ENCODE results near the gene GAGE12J. TPM values are rescaled to one million over a fixed set of nuclear protein-coding genes. Genes with fewer than 3 reads are reported as not detected.

Gene GAGE12J
- total and polyA plus RNA-seq, 2 donors (not counting 1 experiment from before 2014, with no cell fraction given): not detected

- intact Hi-C loops (cut with micrococcal nuclease): no loop called here
- Histone ChIP-seq H3K9ac (ENCODE audit: low read length) (no peak overlapping the region), H2AFZ (ENCODE audit: insufficient read depth, low read depth, low read length, poor library complexity, severe bottlenecking) (no peak overlapping the region), H3K4me1 (ENCODE audit: control insufficient read depth in 2 of 2, insufficient read depth in 2 of 2, low read length in 2 of 2) (peaks cover 0 to 7% of the 10 kb centered on the region in 2 donors), H3K36me3 (replicated peaks in 1 of 2; ENCODE audit: control extremely low read depth in 1 of 2, control insufficient read depth in 1 of 2, extremely low read depth in 1 of 2, insufficient read depth in 2 of 2, low read length in 1 of 2) (no peaks in the 10 kb centered on the region), H3K4me2 (replicated peaks; ENCODE audit: low read depth, low read length, poor library complexity, severe bottlenecking) (no peak overlapping the region), H4K20me1 (ENCODE audit: control insufficient read depth, insufficient read depth, low read length, poor library complexity, severe bottlenecking) (no peaks in the 10 kb centered on the region), H3K9me3 (ENCODE audit: control extremely low read depth in 1 of 3, control insufficient read depth in 2 of 3, insufficient read depth in 1 of 3, low read length in 2 of 3) (no peaks in the 10 kb centered on the region), H3K27me3 (replicated peaks in 1 of 4; ENCODE audit: control extremely low read depth in 1 of 4, control insufficient read depth in 3 of 4, insufficient read depth in 4 of 4, low read length in 3 of 4) (no peaks in the 10 kb centered on the region), H3K4me3 (ENCODE audit: control extremely low read depth in 1 of 5, extremely low read depth in 1 of 5, insufficient read depth in 1 of 5, low read depth in 2 of 5, low read length in 4 of 5) (no peak overlapping the region), H3K79me2 (ENCODE audit: control insufficient read depth, insufficient read depth, low read length) (peaks cover 6% of the 10 kb centered on the region), H3K27ac (ENCODE audit: low read length in 2 of 2) (no peak overlapping the region)
- H3K4me3 Mint-ChIP-seq: no peak overlapping the region
- no peaks in the 10 kb centered on the region for H3K27me3 Mint-ChIP-seq
- ChIA-PET POLR2A (no interaction called here), CTCF (no interaction called here)
- WGBS (ENCODE audit: insufficient coverage): 100% methylated on average over 3 of the region's 3 CpGs
- no peak for ATAC-seq (ENCODE audit: low read depth)
- H3K27ac Mint-ChIP-seq: no peak overlapping the region
- H3K4me1 Mint-ChIP-seq: peaks cover 27% of the 10 kb centered on the region
- no peak for DNase-seq
- no peaks in the 10 kb centered on the region for H3K9me3 Mint-ChIP-seq (ENCODE audit: insufficient read depth)
- TF ChIP-seq CTCF (IDR thresholded peaks at IDR 0.05): no peak
- no peak for TF ChIP-seq EZH2 (IDR thresholded peaks at IDR 0.05; ENCODE audit: borderline replicate concordance, insufficient read depth, low read depth, low read length, poor library complexity, severe bottlenecking)
Observed at GRCh38 chrX:49278081-49278480, 43.8 kb upstream of the GAGE12J start.

- ATAC-seq (ENCODE audit: low read depth) (no peak), DNase-seq (no peak)
- H4K20me1 ChIP-seq (ENCODE audit: control insufficient read depth, insufficient read depth, low read length, poor library complexity, severe bottlenecking): no peaks in the 10 kb centered on the region
- H3K9me3 Mint-ChIP-seq (ENCODE audit: insufficient read depth): no peaks in the 10 kb centered on the region
- intact Hi-C loops (cut with micrococcal nuclease): no loop called here
- H3K79me2 ChIP-seq (ENCODE audit: control insufficient read depth, insufficient read depth, low read length): peaks cover 3% of the 10 kb centered on the region
- WGBS (ENCODE audit: insufficient coverage): 95% methylated on average over 6 of the region's 11 CpGs
- no peak overlapping the region for H3K9ac ChIP-seq (ENCODE audit: low read length)
- H2AFZ ChIP-seq (ENCODE audit: insufficient read depth, low read depth, low read length, poor library complexity, severe bottlenecking): no peak overlapping the region
- no peaks in the 10 kb centered on the region for H3K36me3 ChIP-seq (replicated peaks in 1 of 2; ENCODE audit: control extremely low read depth in 1 of 2, control insufficient read depth in 1 of 2, extremely low read depth in 1 of 2, insufficient read depth in 2 of 2, low read length in 1 of 2)
- no peak overlapping the region for H3K4me3 Mint-ChIP-seq
- CTCF ChIA-PET: no interaction called here
- peaks cover 5% of the 10 kb centered on the region for H3K4me1 Mint-ChIP-seq
- no peak overlapping the region for H3K27ac Mint-ChIP-seq
- no peak overlapping the region for H3K4me3 ChIP-seq (ENCODE audit: control extremely low read depth in 1 of 5, extremely low read depth in 1 of 5, insufficient read depth in 1 of 5, low read depth in 2 of 5, low read length in 4 of 5)
- H3K9me3 ChIP-seq (ENCODE audit: control extremely low read depth in 1 of 3, control insufficient read depth in 2 of 3, insufficient read depth in 1 of 3, low read length in 2 of 3): no peaks in the 10 kb centered on the region
- no peaks in the 10 kb centered on the region for H3K27me3 Mint-ChIP-seq
- TF ChIP-seq EZH2 (IDR thresholded peaks at IDR 0.05; ENCODE audit: borderline replicate concordance, insufficient read depth, low read depth, low read length, poor library complexity, severe bottlenecking): no peak
- TF ChIP-seq CTCF (IDR thresholded peaks at IDR 0.05): no peak
- H3K4me2 ChIP-seq (replicated peaks; ENCODE audit: low read depth, low read length, poor library complexity, severe bottlenecking): no peak overlapping the region
- H3K27ac ChIP-seq (ENCODE audit: low read length in 2 of 2): no peak overlapping the region
- no peaks in the 10 kb centered on the region for H3K4me1 ChIP-seq (ENCODE audit: control insufficient read depth in 2 of 2, insufficient read depth in 2 of 2, low read length in 2 of 2)
- POLR2A ChIA-PET: interaction anchor here (0.6 kb wide), 1 partner anchor 885 kb away, joined by 4 read pairs; no protein-coding TSS in a partner anchor
- H3K27me3 ChIP-seq (replicated peaks in 1 of 4; ENCODE audit: control extremely low read depth in 1 of 4, control insufficient read depth in 3 of 4, insufficient read depth in 4 of 4, low read length in 3 of 4): no peaks in the 10 kb centered on the region
Observed at GRCh38 chrX:49282647-49283011, 39.2 kb upstream of the GAGE12J start.
